GM12878 (cell line): ENCODE results near the gene PARK7. TPM values are rescaled to one million over a fixed set of nuclear protein-coding genes. Genes with fewer than 3 reads are reported as not detected.

Source experiments
- ATAC-seq: fragments of 200-7000 bp; cut with Tn5 transposase; 3 replicates; pipeline ENCODE4 v1.9.1; 2020; ENCODE audit warnings: mild to moderate bottlenecking, moderate library complexity
- BruUV-seq: library from RNA; stranded (reverse); fragments of 400-500 nt; replicated peaks from 2 replicates; lab custom pipeline; 2021; lab: Mats Ljungman, UMichigan
- CTCF ChIA-PET: fragments of 300-600 bp; sonication (Branson Sonifier 250); formaldehyde crosslinking; extraction: SDS; loops from one replicate; lab custom pipeline; 2021; ENCODE audit warnings: inconsistent platforms; lab: Yijun Ruan, JAX
- POLR2A ChIA-PET: fragments of 350-600 bp; formaldehyde crosslinking; extraction: SDS; loops from one replicate; lab custom pipeline; 2021; ENCODE audit warnings: inconsistent platforms; lab: Charles Lee
- RAD21 ChIA-PET: fragments of 300-600 bp; sonication (Branson Sonifier 250); formaldehyde crosslinking; loops from one replicate; lab custom pipeline; 2023; ENCODE audit warnings: antibody characterized with exemption; ENCODE audit not compliant: unreplicated experiment; lab: Charles Lee
- SMC1A ChIA-PET: fragments of 300-600 bp; sonication (Branson Sonifier 250); formaldehyde crosslinking; loops from one replicate; lab custom pipeline; 2023; ENCODE audit not compliant: unreplicated experiment, uncharacterized antibody; lab: Charles Lee
- DNase-seq: peaks from one replicate; pipeline ENCODE4 v3.0.0-alpha.2; 2011; ENCODE audit warnings: low read depth, low spot score
- FAIRE-seq: peaks from 3 replicates; lab custom pipeline; 2011; peaks lifted over from hg19 to GRCh38; lab: Jason Lieb, UNC
- H2AFZ ChIP-seq: 2 replicates; pipeline ENCODE4 v1.6.0; 2011; ENCODE audit warnings: low read depth, low read length, control low read depth; ENCODE audit not compliant: control insufficient read depth
- H3K27ac ChIP-seq: 2 replicates; pipeline ENCODE4 v1.5.1; 2011; ENCODE audit warnings: control low read depth; ENCODE audit not compliant: control insufficient read depth, insufficient read depth
- H3K27me3 ChIP-seq, 2 experiments: replicated peaks in 1 of 2; 2 replicates each; pipeline versions ENCODE4 v1.6.0 to v1.6.1; 2011; ENCODE audit warnings: low read length in 1 of 2; ENCODE audit not compliant: control insufficient read depth in 2 of 2, insufficient read depth in 2 of 2
- H3K36me3 ChIP-seq, 2 experiments: 2 replicates each; pipeline ENCODE4 v1.5.1; 2011; ENCODE audit warnings: low read length in 1 of 2; ENCODE audit not compliant: control insufficient read depth in 2 of 2, insufficient read depth in 2 of 2
- H3K4me1 ChIP-seq: 2 replicates; pipeline ENCODE4 v1.6.1; 2011; ENCODE audit warnings: mild to moderate bottlenecking, low read length, moderate library complexity, mixed read lengths; ENCODE audit not compliant: control insufficient read depth, insufficient read depth
- H3K4me2 ChIP-seq: 2 replicates; pipeline ENCODE4 v1.6.0; 2011; ENCODE audit warnings: control low read depth; ENCODE audit not compliant: control insufficient read depth, insufficient read depth
- H3K4me3 ChIP-seq: fragments of 200-600 bp; sonication (generic); 2 replicates; pipeline ENCODE4 v1.5.1; 2016
- H3K79me2 ChIP-seq: 2 replicates; pipeline ENCODE4 v1.6.0; 2011; ENCODE audit warnings: low read length; ENCODE audit not compliant: control insufficient read depth, insufficient read depth
- H3K9ac ChIP-seq: 2 replicates; pipeline ENCODE4 v1.8.0; 2011; ENCODE audit warnings: low read length, control low read depth, mixed read lengths; ENCODE audit not compliant: control insufficient read depth, insufficient read depth
- H3K9me3 ChIP-seq: replicated peaks from 3 replicates; pipeline ENCODE4 v1.5.1; 2011; ENCODE audit warnings: mild to moderate bottlenecking, low read length; ENCODE audit not compliant: control insufficient read depth, insufficient read depth
- H4K20me1 ChIP-seq: 2 replicates; pipeline ENCODE4 v1.6.0; 2011; ENCODE audit not compliant: control insufficient read depth, insufficient read depth
- CEBPZ ChIP-seq: fragments of 150-350 bp; IDR thresholded peaks from 2 replicates; pipeline ENCODE4 v1.6.1; 2016; ENCODE audit warnings: low read depth, low read length
- DPF2 ChIP-seq: fragments of 450-650 bp; IDR thresholded peaks from 2 replicates; pipeline ENCODE4 v1.6.1; 2017; ENCODE audit warnings: mild to moderate bottlenecking
- MXI1 ChIP-seq: fragments of 150-350 bp; IDR thresholded peaks from 2 replicates; pipeline ENCODE4 v1.6.1; 2011; ENCODE audit warnings: low read depth, mild to moderate bottlenecking, inconsistent platforms, low read length, improper control_type of control experiment
- MYB ChIP-seq: fragments of 150-350 bp; IDR thresholded peaks from 2 replicates; pipeline ENCODE4 v1.6.1; 2014; ENCODE audit warnings: mild to moderate bottlenecking, low read depth, low read length, borderline replicate concordance
- NFYA ChIP-seq: IDR thresholded peaks from 2 replicates; pipeline ENCODE4 v1.6.1; 2011; ENCODE audit warnings: low read depth, mild to moderate bottlenecking, low read length, improper control_type of control experiment, borderline replicate concordance
- PBX3 ChIP-seq: IDR thresholded peaks from 2 replicates; pipeline ENCODE4 v1.6.1; 2011; ENCODE audit warnings: mild to moderate bottlenecking, low read depth, low read length, moderate library complexity; ENCODE audit not compliant: insufficient replicate concordance
- POLR2A ChIP-seq: IDR thresholded peaks from 2 replicates; pipeline ENCODE4 v1.6.1; 2011; ENCODE audit warnings: low read depth, mild to moderate bottlenecking, low read length
- RELB ChIP-seq: fragments of 450-650 bp; IDR thresholded peaks from 2 replicates; pipeline ENCODE4 v1.6.1; 2017; ENCODE audit warnings: low read depth, mild to moderate bottlenecking, moderate library complexity
- SUZ12 ChIP-seq: fragments of 200-600 bp; sonication (generic); IDR thresholded peaks from one replicate; pipeline ENCODE4 v1.6.1; 2018; ENCODE audit warnings: antibody characterized with exemption, mild to moderate bottlenecking; ENCODE audit not compliant: unreplicated experiment
- TARDBP ChIP-seq: IDR thresholded peaks from 2 replicates; pipeline ENCODE4 v1.6.1; 2016; ENCODE audit warnings: borderline replicate concordance
- ZBTB4 ChIP-seq: fragments of 450-650 bp; formaldehyde crosslinking; IDR thresholded peaks from 2 replicates; pipeline ENCODE4 v1.4.0; 2022; ENCODE audit warnings: mild to moderate bottlenecking, moderate library complexity
- ZNF384 ChIP-seq: IDR thresholded peaks from 2 replicates; pipeline ENCODE4 v1.6.1; 2012; ENCODE audit warnings: low read depth, mild to moderate bottlenecking, low read length, improper control_type of control experiment, borderline replicate concordance
- ZZZ3 ChIP-seq: IDR thresholded peaks from 2 replicates; pipeline ENCODE4 v1.6.1; 2011; ENCODE audit warnings: low read depth; ENCODE audit not compliant: control insufficient read depth, insufficient read length
- WGBS: methylation state at CpG from one replicate; pipeline ENCODE4 v1.1.6; 2016; ENCODE audit warnings: low lambda C conversion rate; ENCODE audit not compliant: insufficient replicate concordance, insufficient coverage; ENCODE audit errors: missing lambda C conversion rate; 5-methylcytosine and 5-hydroxymethylcytosine counted together
- in situ Hi-C: fragments of 300-500 bp; cut with MboI; formaldehyde crosslinking; loops from 9 replicates; pipeline ENCODE4 v1.14.3; 2018; ENCODE audit warnings: mixed read lengths
- intact Hi-C: fragments of 100-400 bp; cut with micrococcal nuclease; formaldehyde crosslinking; loops from one replicate; pipeline ENCODE4 v1.14.2; 2022; ENCODE audit not compliant: unreplicated experiment
- polyA plus RNA-seq, 11 experiments: library from polyadenylated mRNA; depleted of rRNA in 4 of 11; unstranded in 6 of 11; stranded (reverse) in 5 of 11; fragments of >200 nt; fragmentation: Nextera tagmentation in 4 of 11; fragmentation: Illumina TruSeq in 1 of 11; extraction: Ambion mirVana in 4 of 11; extraction: Trizol in 1 of 11; gene quantifications; 1 replicate in 1 of 11; 2 replicates in 10 of 11; pipeline versions ENCODE4 v1.2.1 to v1.2.3, GENCODE V29; 2011 to 2016; ENCODE audit warnings: inconsistent platforms in 2 of 11, missing spikeins in 2 of 11, low read depth in 1 of 11
- total RNA-seq, 4 experiments: library from RNA; depleted of rRNA in 3 of 4; stranded (reverse); fragments of >200 nt in 3 of 4; fragmentation: Illumina TruSeq in 1 of 4; extraction: Trizol in 1 of 4; gene quantifications; 2 replicates each; pipeline versions ENCODE4 v1.2.1 to v1.2.3, GENCODE V29; 2013 to 2021

The PARK7 gene
- total and polyA plus RNA-seq, 10 of the 15 experiments (the other 5 are each of a cell fraction or from before 2014, with no cell fraction given): 267 to 1,056 (median 495) TPM

- FAIRE-seq: no peak
- in situ Hi-C loops: no loop called here
- TF ChIP-seq ZBTB4 (CRISPR knock-in tag): no peak
- no peak for TF ChIP-seq DPF2
- no peak for TF ChIP-seq PBX3
- no peak for TF ChIP-seq SUZ12
- TF ChIP-seq NFYA: no peak
- no peak for TF ChIP-seq MXI1
- TF ChIP-seq ZNF384: no peak
- TF ChIP-seq POLR2A: no peak
- TF ChIP-seq CEBPZ: no peak
- no peak for TF ChIP-seq RELB
- TF ChIP-seq MYB: no peak
- TF ChIP-seq TARDBP: no peak
- no peak for TF ChIP-seq ZZZ3
Measured at GRCh38 chr1:8027748-8028570, 66.4 kb downstream of the PARK7 start.

More at GRCh38 chr1:8027748-8028570, 66.4 kb downstream of the PARK7 start:
- intact Hi-C loops: loop anchor here (2.0 to 5.0 kb wide), 2 partner anchors 139 to 287 kb away; no protein-coding TSS in a partner anchor
- ChIA-PET POLR2A (no interaction called here), CTCF (interaction anchor here (0.7 to 2.4 kb wide), 4 partner anchors 13 to 321 kb away, joined by 3 to 12 read pairs (median 4); no protein-coding TSS in a partner anchor), SMC1A (interaction anchor here (1.2 to 1.6 kb wide), 3 partner anchors 11 to 286 kb away, joined by 3 to 4 read pairs (median 3); no protein-coding TSS in a partner anchor), RAD21 (interaction anchor here (0.6 to 1.1 kb wide), 4 partner anchors 13 to 288 kb away, joined by 3 read pairs; no protein-coding TSS in a partner anchor)
- no peak overlapping the region for H3K9ac ChIP-seq
- H3K79me2 ChIP-seq: no peaks in the 10 kb centered on the region
- H3K4me2 ChIP-seq: no peak overlapping the region
- H4K20me1 ChIP-seq: no peaks in the 10 kb centered on the region
- no peak overlapping the region for H3K27ac ChIP-seq
- no peaks in the 10 kb centered on the region for H3K9me3 ChIP-seq
- H3K36me3 ChIP-seq: no peaks in the 10 kb centered on the region
- H3K4me1 ChIP-seq: peaks cover 5% of the 10 kb centered on the region
- H3K4me3 ChIP-seq: no peak overlapping the region
- ATAC-seq (no peak), DNase-seq (no peak)
- 37% methylated on average over 8 of the region's 8 CpGs for WGBS
- no TSS peak for BruUV-seq
- peaks cover 0 to 4% of the 10 kb centered on the region in 2 experiments; a peak in 1 of 4 replicates for H3K27me3 ChIP-seq
- no peak overlapping the region for H2AFZ ChIP-seq
